GM12801 (cell line): ENCODE data around the gene DDR2.

ENCODE experiments used
- CTCF ChIP-seq: IDR thresholded peaks from one replicate; pipeline ENCODE4 v1.5.1; 2011; ENCODE audit warnings: control low read depth; ENCODE audit not compliant: insufficient read length; ENCODE audit errors: extremely low read depth

DDR2 gene

GRCh38 chr1:162823231-162823630 is 191.0 kb downstream of the DDR2 start:
- no peak for TF ChIP-seq CTCF

GRCh38 chr1:162823771-162824525 is 191.7 kb downstream of the DDR2 start:
- TF ChIP-seq CTCF, result no peak

GRCh38 chr1:162829268-162829667 is 197.0 kb downstream of the DDR2 start:
- TF ChIP-seq CTCF, result no peak

GRCh38 chr1:162832470-162832869 is 200.2 kb downstream of the DDR2 start:
- no peak for TF ChIP-seq CTCF

- no peak for TF ChIP-seq CTCF
These were observed 203.1 kb downstream of the DDR2 start for GRCh38 chr1:162835157-162835899.
